ENCODE measurements around the gene ZSCAN23.

ZSCAN23 gene

DNA sequence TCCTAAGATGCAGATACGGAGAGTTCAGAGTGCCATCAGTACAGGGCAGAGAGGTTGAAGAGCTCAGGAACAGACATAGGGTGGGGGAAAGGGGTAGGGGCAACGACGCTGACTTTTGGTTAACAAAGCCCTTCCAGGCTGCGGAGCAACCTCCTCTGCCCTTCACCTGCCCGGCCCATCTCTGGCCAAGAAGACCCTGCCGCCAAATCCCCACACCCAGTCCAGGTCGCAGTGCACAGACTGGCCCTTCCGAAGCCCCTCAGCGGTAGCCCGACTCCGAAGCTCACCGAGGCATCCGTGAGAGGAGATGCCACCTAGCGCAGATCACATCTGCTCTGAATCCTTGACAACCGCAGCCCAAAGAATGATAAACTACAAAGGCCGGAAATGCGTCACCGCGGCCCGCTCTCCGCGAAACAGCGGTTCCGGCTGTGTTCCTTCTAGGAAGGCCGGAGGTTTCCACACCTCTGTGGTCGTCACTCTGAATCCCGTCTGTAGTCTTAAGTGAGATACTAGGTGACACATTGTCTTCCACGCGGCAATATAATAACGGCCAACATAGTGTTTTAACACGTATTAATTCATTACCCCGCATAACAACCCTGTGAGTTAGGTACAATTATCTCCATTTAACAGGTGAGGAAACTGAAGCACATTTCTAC is at the start of gene ZSCAN23:
TSS of gene ZSCAN23 (minus strand) at position 380 of the 662 bp plus-strand sequence. CDS start 7,225 bp downstream, outside the sequence.
- no peaks in the 10 kb centered on the region for H3K27me3 ChIP-seq (ENCODE audit: control insufficient read depth, insufficient read depth, low read length)
- no CpG with 5 or more reads among the region's 32 CpGs for WGBS (ENCODE audit: insufficient coverage, insufficient read length)
- peak; percentile 80 for DNase-seq (ENCODE audit: low read depth, low spot score)
- H3K4me3 ChIP-seq (ENCODE audit: low read length) = peak within 1 kb of the TSS; percentile 69
- no peak within 1 kb of the TSS for H3K27ac ChIP-seq (ENCODE audit: low read length)
- H3K36me3 ChIP-seq (ENCODE audit: control insufficient read depth, insufficient read depth, low read length) = no peaks in the 10 kb centered on the region
- no peaks in the 10 kb centered on the region for H3K9me3 ChIP-seq (ENCODE audit: control insufficient read depth, insufficient read depth, low read length)
- H3K4me1 ChIP-seq (ENCODE audit: control insufficient read depth, insufficient read depth, low read length) = no peaks in the 10 kb centered on the region

DNA sequence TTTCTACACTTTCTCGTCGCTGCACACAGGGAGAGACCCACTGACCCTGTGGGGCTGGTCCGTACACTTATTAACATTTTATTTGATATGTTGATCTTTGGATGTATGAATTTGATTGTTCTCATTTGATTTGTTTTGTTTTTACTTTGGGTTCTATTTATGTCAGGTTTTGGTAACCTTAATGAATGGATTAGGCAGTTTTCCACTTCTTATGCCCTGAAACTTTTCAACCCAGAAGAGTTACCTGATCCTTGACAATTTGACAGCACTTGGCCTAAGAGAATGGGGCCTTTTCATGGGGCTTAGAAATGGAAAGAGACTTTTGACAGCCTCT is 48.7 kb upstream of the ZSCAN23 start:
- no peaks in the 10 kb centered on the region for H3K9me3 ChIP-seq (ENCODE audit: control insufficient read depth, insufficient read depth, low read length)
- H3K36me3 ChIP-seq (ENCODE audit: control insufficient read depth, insufficient read depth, low read length) = no peaks in the 10 kb centered on the region
- H3K4me3 ChIP-seq (ENCODE audit: low read length) = no peak overlapping the region
- no peak for DNase-seq (ENCODE audit: low read depth, low spot score)
- H3K4me1 ChIP-seq (ENCODE audit: control insufficient read depth, insufficient read depth, low read length) = no peaks in the 10 kb centered on the region
- WGBS (ENCODE audit: insufficient coverage, insufficient read length) = no CpG with 5 or more reads among the region's 3 CpGs
- no peak overlapping the region for H3K27ac ChIP-seq (ENCODE audit: low read length)
- no peaks in the 10 kb centered on the region for H3K27me3 ChIP-seq (ENCODE audit: control insufficient read depth, insufficient read depth, low read length)

DNA sequence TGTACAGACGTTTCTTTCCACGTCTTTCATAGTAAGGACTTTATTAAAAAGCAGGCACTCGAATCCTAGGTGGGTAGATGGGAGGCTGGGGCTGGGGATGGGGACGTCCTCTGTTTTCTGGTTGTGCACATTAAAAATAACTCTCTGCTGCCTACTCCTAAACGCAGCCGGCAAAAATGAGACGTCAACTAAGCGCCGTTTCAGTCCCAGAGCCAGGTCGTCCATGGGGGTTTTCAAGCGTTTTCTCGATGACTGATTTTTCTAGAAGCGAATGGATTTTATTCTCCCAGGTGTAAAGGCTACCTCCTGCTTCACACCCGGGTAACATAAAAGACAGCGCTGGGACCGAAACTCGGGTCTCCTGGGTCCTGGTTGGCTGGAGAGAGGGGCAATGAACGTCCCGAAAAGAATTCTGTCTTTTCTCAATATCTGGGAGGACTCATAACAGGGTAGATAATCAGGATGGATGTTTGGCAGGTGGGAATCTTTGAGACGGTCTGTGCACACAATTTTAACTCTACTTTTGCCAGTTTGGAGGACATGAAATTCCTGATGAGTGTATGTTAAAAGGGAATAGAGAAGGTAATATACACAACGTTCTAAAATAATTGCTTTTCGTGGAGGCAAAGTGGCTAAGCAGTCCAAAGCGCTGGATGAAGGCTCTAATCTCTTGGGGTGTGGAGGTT is 47.1 kb upstream of the ZSCAN23 start:
- Histone ChIP-seq H3K9me3 (ENCODE audit: control insufficient read depth, insufficient read depth, low read length) (no peaks in the 10 kb centered on the region), H3K27me3 (ENCODE audit: control insufficient read depth, insufficient read depth, low read length) (no peaks in the 10 kb centered on the region), H3K36me3 (ENCODE audit: control insufficient read depth, insufficient read depth, low read length) (no peaks in the 10 kb centered on the region), H3K4me3 (ENCODE audit: low read length) (peak overlapping the region; percentile 54; the same call in 1 of the 2 replicates), H3K27ac (ENCODE audit: low read length) (no peak overlapping the region), H3K4me1 (ENCODE audit: control insufficient read depth, insufficient read depth, low read length) (no peaks in the 10 kb centered on the region)
- no peak for DNase-seq (ENCODE audit: low read depth, low spot score)
- WGBS (ENCODE audit: insufficient coverage, insufficient read length) = no CpG with 5 or more reads among the region's 23 CpGs

DNA sequence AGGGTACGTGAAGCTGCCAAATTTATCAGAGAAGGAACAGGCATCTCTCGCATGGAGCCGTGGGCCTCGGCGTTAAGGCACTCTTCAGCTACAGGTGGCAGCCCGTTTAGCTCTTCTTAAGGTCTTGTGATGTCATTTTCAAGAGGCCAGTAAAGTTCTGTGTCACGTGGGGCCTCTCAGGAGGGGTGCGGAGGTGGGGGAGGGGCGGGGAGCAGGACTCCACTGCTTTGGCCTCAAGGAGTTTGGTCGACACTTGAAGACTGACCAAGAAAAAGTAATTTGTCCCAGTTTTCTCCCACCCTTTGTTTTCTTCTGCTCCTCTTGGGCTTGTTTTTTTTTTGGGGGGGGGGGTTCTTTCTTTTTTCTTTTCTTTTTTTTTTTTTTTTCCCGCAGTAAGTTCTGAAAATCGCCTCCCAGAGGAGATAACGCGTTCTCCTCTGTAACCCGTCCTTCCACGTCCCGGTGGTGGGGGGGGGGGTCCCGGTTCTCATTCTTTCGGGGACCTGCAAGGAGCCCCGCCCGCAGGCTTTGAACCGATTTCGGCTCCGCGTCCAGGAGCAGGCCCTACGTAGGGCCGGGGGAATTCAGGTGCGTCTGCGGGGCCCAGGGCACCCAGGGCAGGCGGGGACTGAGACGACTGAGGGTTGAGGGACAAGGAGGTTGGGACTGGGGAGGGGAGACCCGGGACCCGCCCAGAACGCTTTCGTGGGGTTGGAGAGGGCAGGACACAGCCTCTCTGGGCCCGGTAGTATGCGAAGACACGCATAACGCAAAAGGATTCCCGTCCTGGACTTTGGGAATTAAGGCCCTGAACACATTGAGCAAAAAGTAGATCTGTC is 46.3 kb upstream of the ZSCAN23 start:
- Histone ChIP-seq H3K4me3 (ENCODE audit: low read length) (peak overlapping the region; percentile 54; the same call in 1 of the 2 replicates), H3K36me3 (ENCODE audit: control insufficient read depth, insufficient read depth, low read length) (no peaks in the 10 kb centered on the region), H3K27me3 (ENCODE audit: control insufficient read depth, insufficient read depth, low read length) (no peaks in the 10 kb centered on the region), H3K9me3 (ENCODE audit: control insufficient read depth, insufficient read depth, low read length) (no peaks in the 10 kb centered on the region), H3K4me1 (ENCODE audit: control insufficient read depth, insufficient read depth, low read length) (no peaks in the 10 kb centered on the region), H3K27ac (ENCODE audit: low read length) (no peak overlapping the region)
- WGBS (ENCODE audit: insufficient coverage, insufficient read length) = no CpG with 5 or more reads among the region's 40 CpGs
- peak; percentile 77 for DNase-seq (ENCODE audit: low read depth, low spot score)

DNA sequence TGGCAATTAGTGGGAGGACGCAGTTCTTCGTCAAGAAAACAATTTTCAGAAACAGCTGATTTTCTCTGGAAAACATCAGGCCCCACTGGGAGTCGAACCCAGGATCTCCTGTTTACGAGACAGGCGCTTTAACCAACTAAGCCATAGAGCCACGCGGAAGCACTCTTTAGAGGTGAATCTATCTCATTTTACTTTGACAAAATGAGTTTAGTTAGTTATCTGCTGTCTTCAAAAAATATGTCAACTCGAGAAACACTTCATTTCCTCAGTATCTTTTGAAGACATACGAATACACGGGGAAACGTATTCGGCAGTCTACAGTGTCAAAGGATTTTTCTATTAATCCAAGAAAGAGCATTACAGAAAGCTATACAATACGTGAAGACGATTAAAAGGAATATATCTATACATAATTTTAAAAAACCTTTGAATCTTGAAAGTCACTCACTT is 45.6 kb upstream of the ZSCAN23 start:
- Histone ChIP-seq H3K27ac (ENCODE audit: low read length) (no peak overlapping the region), H3K27me3 (ENCODE audit: control insufficient read depth, insufficient read depth, low read length) (no peaks in the 10 kb centered on the region), H3K9me3 (ENCODE audit: control insufficient read depth, insufficient read depth, low read length) (no peaks in the 10 kb centered on the region), H3K4me1 (ENCODE audit: control insufficient read depth, insufficient read depth, low read length) (no peaks in the 10 kb centered on the region), H3K4me3 (ENCODE audit: low read length) (peak overlapping the region; percentile 54; the same call in 1 of the 2 replicates), H3K36me3 (ENCODE audit: control insufficient read depth, insufficient read depth, low read length) (no peaks in the 10 kb centered on the region)
- DNase-seq (ENCODE audit: low read depth, low spot score) = peak; percentile 55
- no CpG with 5 or more reads among the region's 14 CpGs for WGBS (ENCODE audit: insufficient coverage, insufficient read length)

DNA sequence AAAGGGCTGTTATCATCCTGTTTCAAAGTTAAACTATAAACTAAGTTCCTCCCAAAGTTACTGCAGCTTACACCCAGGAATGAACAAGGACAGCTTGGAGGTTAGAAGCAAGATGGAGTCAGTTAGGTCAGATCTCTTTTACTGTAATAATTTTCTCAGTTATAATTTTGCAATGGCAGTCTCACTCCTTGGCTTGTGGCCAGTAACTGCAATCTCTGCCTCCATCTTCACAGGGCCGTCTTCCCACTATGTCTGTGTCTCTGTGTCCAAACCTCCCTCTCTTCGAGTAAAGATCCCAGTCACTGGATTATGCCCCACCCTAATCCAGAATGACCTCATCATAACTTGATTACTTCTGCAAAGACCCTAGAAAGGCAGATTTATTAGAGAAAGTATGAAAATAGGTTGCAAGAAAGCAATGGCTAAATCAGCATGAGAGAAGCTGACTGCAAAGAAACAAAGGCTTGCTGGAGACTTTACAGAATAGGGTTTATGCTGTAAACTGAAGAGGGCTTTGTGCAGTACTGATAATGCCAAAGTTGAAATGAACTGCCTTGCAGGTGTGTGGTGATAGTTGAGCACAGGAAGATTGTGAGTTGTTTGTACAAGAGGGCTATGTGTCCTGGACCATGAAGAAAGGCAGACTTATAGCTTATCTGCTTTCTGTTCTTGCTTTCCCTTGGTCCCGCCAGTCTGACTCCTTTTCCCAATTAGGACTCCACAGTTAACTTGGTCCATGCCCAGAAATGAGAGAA is 43.9 kb upstream of the ZSCAN23 start:
- Histone ChIP-seq H3K27me3 (ENCODE audit: control insufficient read depth, insufficient read depth, low read length) (no peaks in the 10 kb centered on the region), H3K36me3 (ENCODE audit: control insufficient read depth, insufficient read depth, low read length) (no peaks in the 10 kb centered on the region), H3K4me3 (ENCODE audit: low read length) (no peak overlapping the region), H3K4me1 (ENCODE audit: control insufficient read depth, insufficient read depth, low read length) (no peaks in the 10 kb centered on the region), H3K9me3 (ENCODE audit: control insufficient read depth, insufficient read depth, low read length) (no peaks in the 10 kb centered on the region), H3K27ac (ENCODE audit: low read length) (no peak overlapping the region)
- no peak for DNase-seq (ENCODE audit: low read depth, low spot score)
- no CpG with 5 or more reads among the region's 3 CpGs for WGBS (ENCODE audit: insufficient coverage, insufficient read length)

DNA sequence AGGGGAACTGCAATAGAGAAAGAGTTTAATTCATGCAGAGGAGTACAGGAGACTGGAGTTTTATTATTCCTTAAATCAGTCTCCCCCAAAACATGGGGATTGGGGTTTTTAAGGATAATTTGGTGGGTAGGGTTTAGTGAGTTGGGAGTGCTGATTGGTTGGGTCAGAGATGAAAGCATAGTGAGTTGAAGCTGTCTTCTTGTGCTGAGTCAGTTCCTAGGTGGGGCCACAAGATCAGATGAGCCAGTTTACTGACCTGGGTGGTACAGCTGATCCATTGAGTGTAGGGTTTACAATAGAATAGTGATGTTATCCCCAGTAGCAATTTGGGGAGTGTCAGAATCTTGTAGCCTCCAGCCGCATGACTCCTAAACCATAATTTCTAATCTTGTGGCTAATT is 43.2 kb upstream of the ZSCAN23 start:
- no peak overlapping the region for H3K27ac ChIP-seq (ENCODE audit: low read length)
- no peak for DNase-seq (ENCODE audit: low read depth, low spot score)
- WGBS (ENCODE audit: insufficient coverage, insufficient read length) = no CpG with 5 or more reads among the region's 1 CpG
- no peaks in the 10 kb centered on the region for H3K9me3 ChIP-seq (ENCODE audit: control insufficient read depth, insufficient read depth, low read length)
- no peaks in the 10 kb centered on the region for H3K36me3 ChIP-seq (ENCODE audit: control insufficient read depth, insufficient read depth, low read length)
- H3K27me3 ChIP-seq (ENCODE audit: control insufficient read depth, insufficient read depth, low read length) = no peaks in the 10 kb centered on the region
- H3K4me3 ChIP-seq (ENCODE audit: low read length) = no peak overlapping the region
- no peaks in the 10 kb centered on the region for H3K4me1 ChIP-seq (ENCODE audit: control insufficient read depth, insufficient read depth, low read length)

DNA sequence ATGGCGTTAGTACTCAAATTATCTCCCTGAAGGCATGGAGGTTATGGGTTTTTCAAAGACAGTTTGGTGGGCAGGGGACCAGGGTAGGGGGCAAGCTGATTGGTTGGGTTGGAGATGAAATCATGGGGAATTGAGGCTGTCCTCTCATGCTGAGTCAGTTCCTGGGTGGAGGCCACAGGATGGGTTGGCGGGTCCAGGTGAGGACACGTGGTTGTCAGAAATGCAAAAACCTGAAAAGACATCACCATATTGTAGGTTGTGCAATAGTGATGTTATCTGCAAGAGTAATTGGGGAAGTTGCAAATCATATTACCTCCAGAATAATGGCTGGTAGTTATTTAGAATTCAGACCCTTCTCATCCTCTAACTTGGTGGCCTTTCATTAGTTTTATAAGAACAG is 42.2 kb upstream of the ZSCAN23 start:
- no peaks in the 10 kb centered on the region for H3K27me3 ChIP-seq (ENCODE audit: control insufficient read depth, insufficient read depth, low read length)
- H3K9me3 ChIP-seq (ENCODE audit: control insufficient read depth, insufficient read depth, low read length) = no peaks in the 10 kb centered on the region
- H3K4me3 ChIP-seq (ENCODE audit: low read length) = no peak overlapping the region
- H3K27ac ChIP-seq (ENCODE audit: low read length) = no peak overlapping the region
- WGBS (ENCODE audit: insufficient coverage, insufficient read length) = no CpG with 5 or more reads among the region's 3 CpGs
- H3K4me1 ChIP-seq (ENCODE audit: control insufficient read depth, insufficient read depth, low read length) = no peaks in the 10 kb centered on the region
- no peak for DNase-seq (ENCODE audit: low read depth, low spot score)
- no peaks in the 10 kb centered on the region for H3K36me3 ChIP-seq (ENCODE audit: control insufficient read depth, insufficient read depth, low read length)

DNA sequence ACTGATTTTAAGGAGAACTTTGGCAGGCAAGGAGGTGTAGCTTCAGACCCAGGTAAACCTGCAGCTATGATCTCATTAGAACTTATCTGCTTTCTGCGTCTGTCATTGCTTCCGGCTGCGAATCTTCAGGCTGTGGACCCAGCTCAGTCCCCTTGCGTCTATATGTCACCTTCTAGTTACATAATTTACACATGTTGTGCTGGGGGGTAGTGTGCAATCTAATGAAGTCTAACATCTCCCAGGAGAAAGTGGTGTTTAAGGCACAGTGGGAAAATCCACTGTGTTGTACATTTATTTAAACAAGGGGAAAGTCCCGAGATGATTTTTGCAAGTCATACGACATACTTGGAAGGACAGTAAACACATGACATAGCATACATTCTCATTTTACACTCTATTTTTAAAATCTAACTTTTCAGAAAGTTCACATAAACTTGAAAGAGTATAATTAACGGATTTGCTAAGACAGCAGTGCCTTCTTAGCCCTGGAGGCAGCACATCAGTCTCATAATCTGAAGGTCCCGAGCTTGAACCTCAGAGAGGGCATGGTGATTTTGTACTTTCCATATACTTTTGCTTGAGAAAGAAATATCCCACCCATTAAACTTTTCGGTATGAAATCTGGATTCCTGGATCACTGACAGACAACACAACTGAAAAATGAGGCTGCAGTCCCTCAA is 37.1 kb upstream of the ZSCAN23 start:
- Histone ChIP-seq H3K4me1 (ENCODE audit: control insufficient read depth, insufficient read depth, low read length) (no peaks in the 10 kb centered on the region; the same call in 1 of the 2 replicates), H3K27me3 (ENCODE audit: control insufficient read depth, insufficient read depth, low read length) (no peaks in the 10 kb centered on the region), H3K4me3 (ENCODE audit: low read length) (no peak overlapping the region), H3K9me3 (ENCODE audit: control insufficient read depth, insufficient read depth, low read length) (no peaks in the 10 kb centered on the region), H3K36me3 (ENCODE audit: control insufficient read depth, insufficient read depth, low read length) (no peaks in the 10 kb centered on the region), H3K27ac (ENCODE audit: low read length) (no peak overlapping the region)
- no CpG with 5 or more reads among the region's 9 CpGs for WGBS (ENCODE audit: insufficient coverage, insufficient read length)
- DNase-seq (ENCODE audit: low read depth, low spot score) = no peak

All from iPS DF 6.9 (cell line).